Neural cell (in vitro differentiated cells): ENCODE data around the gene HLA-DQB2.

Experiments
- CTCF ChIP-seq: fragments of 450-650 bp; IDR thresholded peaks from 2 replicates; pipeline ENCODE4 v1.5.1; 2014; ENCODE audit warnings: antibody characterized with exemption, mild to moderate bottlenecking, moderate library complexity; ENCODE audit not compliant: poor library complexity, severe bottlenecking
- EZH2 ChIP-seq: fragments of 200-600, 300-800 bp; shearing (Covaris generic), sonication (generic); IDR thresholded peaks from 2 replicates; pipeline ENCODE4 v1.6.1; 2014; ENCODE audit warnings: antibody characterized with exemption, low read length, borderline replicate concordance, mild to moderate bottlenecking; ENCODE audit not compliant: insufficient read depth, poor library complexity, severe bottlenecking
- POLR2AphosphoS5 ChIP-seq: IDR thresholded peaks from 2 replicates; pipeline ENCODE4 v1.6.1; 2012
- RAD21 ChIP-seq: fragments of 450-650 bp; conservative IDR thresholded peaks from 2 replicates; pipeline ENCODE4 v1.6.1; 2014; ENCODE audit warnings: antibody characterized with exemption, mild to moderate bottlenecking, moderate library complexity

DNA sequence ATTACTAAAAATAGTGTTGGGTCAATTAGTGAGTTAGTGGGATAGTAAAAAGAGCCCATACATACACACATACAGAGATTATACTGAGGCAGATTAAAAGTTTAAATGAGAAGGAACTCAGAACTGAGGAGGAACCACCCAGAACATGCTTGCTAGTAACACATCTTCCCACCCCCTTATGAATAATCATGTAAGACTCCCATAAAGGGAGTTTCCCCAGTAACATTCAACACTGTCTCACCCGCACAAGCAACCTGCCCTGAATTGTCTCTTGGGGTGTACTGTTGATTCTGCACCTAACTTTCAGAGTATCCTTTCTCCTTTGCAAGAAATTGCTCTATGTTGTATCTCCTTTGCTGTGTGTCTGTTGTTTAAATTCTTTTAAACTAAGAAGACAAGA, 11.1 kb upstream of the HLA-DQB2 start:
- TF ChIP-seq POLR2AphosphoS5, result no peak
- TF ChIP-seq CTCF, result no peak
- no peak for TF ChIP-seq EZH2
- TF ChIP-seq RAD21, result no peak
